PC-9 (cell line): ENCODE results near the gene ORC3. TPM values are rescaled to one million over a fixed set of nuclear protein-coding genes. Genes with fewer than 3 reads are reported as not detected.

Experiments used
- BruUV-seq: library from RNA; stranded (reverse); fragments of 400-500 nt; replicated peaks from 2 replicates; lab custom pipeline; 2021; lab: Mats Ljungman, UMichigan
- CTCF ChIA-PET: fragments of 300-600 bp; sonication (Branson Sonifier 250); formaldehyde crosslinking; loops from one replicate; lab custom pipeline; 2022; ENCODE audit warnings: antibody characterized with exemption; lab: Charles Lee
- POLR2A ChIA-PET: fragments of 300-600 bp; sonication (Branson Sonifier 250); formaldehyde crosslinking; loops from one replicate; lab custom pipeline; 2022; ENCODE audit warnings: antibody characterized with exemption; ENCODE audit not compliant: unreplicated experiment; lab: Charles Lee
- DNase-seq, 2 experiments: peaks; one replicate each; pipeline versions ENCODE4 v3.0.0 to v3.0.0-alpha.2; 2015 to 2022; ENCODE audit warnings: mixed read lengths in 1 of 2
- H2AFZ ChIP-seq: fragments of 200-600 bp; sonication (generic); 2 replicates; pipeline ENCODE4 v1.8.1; 2017; ENCODE audit warnings: antibody characterized with exemption
- H3F3A ChIP-seq: fragments of 200-600 bp; sonication (generic); 2 replicates; pipeline ENCODE4 v1.8.1; 2017; ENCODE audit warnings: antibody characterized with exemption, mild to moderate bottlenecking, low read depth; ENCODE audit not compliant: insufficient read depth
- H3K27ac ChIP-seq: fragments of 200-600 bp; sonication (generic); 2 replicates; pipeline ENCODE4 v1.6.1; 2016; ENCODE audit warnings: mixed run types
- H3K27me3 ChIP-seq: fragments of 200-600 bp; sonication (generic); 2 replicates; pipeline ENCODE4 v1.6.1; 2016; ENCODE audit warnings: low read depth, mixed run types; ENCODE audit not compliant: insufficient read depth
- H3K36me3 ChIP-seq: fragments of 200-600 bp; sonication (generic); 2 replicates; pipeline ENCODE4 v1.6.1; 2016; ENCODE audit warnings: low read depth, mixed run types
- H3K4me1 ChIP-seq: fragments of 200-600 bp; sonication (generic); replicated peaks from 2 replicates; pipeline ENCODE4 v1.6.1; 2016; ENCODE audit warnings: mixed run types; ENCODE audit not compliant: insufficient read depth
- H3K4me2 ChIP-seq: fragments of 200-600 bp; sonication (generic); 2 replicates; pipeline ENCODE4 v1.6.1; 2017; ENCODE audit warnings: mixed run types
- H3K4me3 ChIP-seq: fragments of 200-600 bp; sonication (generic); 2 replicates; pipeline ENCODE4 v1.6.1; 2016; ENCODE audit warnings: mixed run types
- H3K79me2 ChIP-seq: fragments of 200-600 bp; sonication (generic); 2 replicates; pipeline ENCODE4 v1.6.1; 2017; ENCODE audit warnings: low read depth, mixed run types
- H3K9me2 ChIP-seq: fragments of 200-600 bp; sonication (generic); 2 replicates; pipeline ENCODE4 v1.8.1; 2017; ENCODE audit warnings: mild to moderate bottlenecking; ENCODE audit not compliant: insufficient read depth
- H3K9me3 ChIP-seq: fragments of 200-600 bp; sonication (generic); 2 replicates; pipeline ENCODE4 v1.8.1; 2016; ENCODE audit warnings: low read depth; ENCODE audit not compliant: insufficient read depth
- H4K20me1 ChIP-seq: fragments of 200-600 bp; sonication (generic); 2 replicates; pipeline ENCODE4 v1.8.1; 2017; ENCODE audit not compliant: insufficient read depth
- CTCF ChIP-seq: fragments of 200-600 bp; sonication (generic); conservative IDR thresholded peaks from 2 replicates; pipeline ENCODE4 v1.6.1; 2017; ENCODE audit warnings: mixed run types, antibody characterized with exemption, mild to moderate bottlenecking, moderate library complexity
- EZH2 ChIP-seq: fragments of 200-600 bp; sonication (generic); IDR thresholded peaks from 2 replicates; pipeline ENCODE4 v1.8.0; 2017; ENCODE audit warnings: antibody characterized with exemption, low read depth
- intact Hi-C: fragments of 100-400 bp; cut with micrococcal nuclease; formaldehyde crosslinking; loops from one replicate; pipeline ENCODE4 v1.10.0; 2022; ENCODE audit not compliant: unreplicated experiment
- total RNA-seq: library from RNA; stranded (reverse); gene quantifications from 2 replicates; pipeline ENCODE4 v1.2.3, GENCODE V29; 2021

Gene ORC3
- total RNA-seq, 1 experiment from 2014 or later: 24.3 TPM

DNA sequence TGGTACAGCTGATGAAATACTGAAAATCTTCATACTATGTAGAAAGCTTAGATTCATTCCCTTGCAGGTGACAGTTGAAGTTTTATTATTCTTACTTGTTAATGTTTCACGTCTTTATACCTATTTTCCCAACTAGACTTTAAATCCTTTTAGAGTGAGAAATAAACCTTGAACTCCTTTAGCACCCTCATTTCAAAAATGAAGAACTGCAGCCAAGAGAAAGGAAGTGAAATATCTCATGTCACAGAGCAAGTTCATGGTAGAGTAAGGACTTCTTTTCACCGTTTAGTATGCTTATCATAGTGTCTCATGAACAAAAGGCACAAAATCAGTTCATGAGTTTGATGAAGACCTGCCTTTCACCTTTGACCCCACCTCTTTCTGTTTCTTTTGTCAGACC lies 38.5 kb downstream of the ORC3 start:
- no peak overlapping the region for H3K4me3 ChIP-seq
- no peaks in the 10 kb centered on the region for H4K20me1 ChIP-seq
- no peaks in the 10 kb centered on the region for H3K4me1 ChIP-seq
- no peaks in the 10 kb centered on the region for H3K9me2 ChIP-seq
- no peak overlapping the region for H3K4me2 ChIP-seq
- TF ChIP-seq EZH2 (no peak), CTCF (no peak)
- no peak overlapping the region for H3K27ac ChIP-seq
- ChIA-PET CTCF (no interaction called here), POLR2A (interaction anchor here (0.6 kb wide), 1 partner anchor 14 kb away, joined by 3 read pairs; no protein-coding TSS in a partner anchor)
- H3K27me3 ChIP-seq: no peaks in the 10 kb centered on the region
- H3F3A ChIP-seq: no peaks in the 10 kb centered on the region
- H3K9me3 ChIP-seq: no peaks in the 10 kb centered on the region
- BruUV-seq: no TSS peak
- H3K36me3 ChIP-seq: no peaks in the 10 kb centered on the region
- DNase-seq: no peak
- H3K79me2 ChIP-seq: no peaks in the 10 kb centered on the region
- no peak overlapping the region for H2AFZ ChIP-seq
- intact Hi-C loops: no loop called here

GRCh38 chr6:87628881-87629280 lies 38.9 kb downstream of the ORC3 start:
- Histone ChIP-seq H3F3A (no peaks in the 10 kb centered on the region), H3K27me3 (no peaks in the 10 kb centered on the region), H3K27ac (no peak overlapping the region), H3K79me2 (no peaks in the 10 kb centered on the region), H3K9me2 (no peaks in the 10 kb centered on the region), H3K36me3 (no peaks in the 10 kb centered on the region), H2AFZ (no peak overlapping the region), H3K4me2 (no peak overlapping the region), H3K4me1 (no peaks in the 10 kb centered on the region), H4K20me1 (no peaks in the 10 kb centered on the region), H3K4me3 (no peak overlapping the region), H3K9me3 (no peaks in the 10 kb centered on the region)
- ChIA-PET CTCF (no interaction called here), POLR2A (no interaction called here)
- BruUV-seq: no TSS peak
- intact Hi-C loops: no loop called here
- DNase-seq: no peak
- TF ChIP-seq CTCF (no peak), EZH2 (no peak)

GRCh38 chr6:87630746-87631145 lies 40.8 kb downstream of the ORC3 start:
- H3K27ac ChIP-seq: no peak overlapping the region
- POLR2A ChIA-PET: interaction anchor here (0.6 kb wide), 1 partner anchor 1523 kb away, joined by 6 read pairs; no protein-coding TSS in a partner anchor
- H3K36me3 ChIP-seq: no peaks in the 10 kb centered on the region
- no peak for DNase-seq
- H3K4me3 ChIP-seq: no peak overlapping the region
- TF ChIP-seq EZH2: no peak
- TF ChIP-seq CTCF: no peak
- intact Hi-C loops: no loop called here
- no peak overlapping the region for H3K4me2 ChIP-seq
- H3K79me2 ChIP-seq: no peaks in the 10 kb centered on the region
- no peaks in the 10 kb centered on the region for H3K27me3 ChIP-seq
- H3F3A ChIP-seq: no peaks in the 10 kb centered on the region
- no peaks in the 10 kb centered on the region for H3K4me1 ChIP-seq
- no peak overlapping the region for H2AFZ ChIP-seq
- H4K20me1 ChIP-seq: no peaks in the 10 kb centered on the region
- BruUV-seq: no TSS peak
- no peaks in the 10 kb centered on the region for H3K9me3 ChIP-seq
- no peaks in the 10 kb centered on the region for H3K9me2 ChIP-seq
- CTCF ChIA-PET: no interaction called here
